Activated naive CD4-positive, alpha-beta T cell treated with anti-CD3 and anti-CD28 coated beads, Interleukin-2, amount 10 ng/mL, durations not matched to agents 7 days and 5 days (primary cell): ENCODE data around the gene IRF2BP2.
"Not testable (repeated sequence)": the region's sequence is repeated elsewhere in the genome, so short reads cannot be mapped to it uniquely, and the experiment has no call there.

ENCODE experiments used
- CTCF ChIA-PET: fragments of 350-600 bp; sonication (Branson Sonifier 250); formaldehyde crosslinking; loops from one replicate; lab custom pipeline; 2021; ENCODE audit warnings: antibody characterized with exemption; lab: Charles Lee
- DNase-seq: peaks from one replicate; pipeline ENCODE4 v3.0.0-alpha.2; 2020
- H3K27ac Mint-ChIP-seq: one replicate; pipeline ENCODE4 v1.8.0; 2021; ENCODE audit warnings: mild to moderate bottlenecking, moderate library complexity, mixed read lengths
- H3K27me3 Mint-ChIP-seq: one replicate; pipeline ENCODE4 v1.8.0; 2021; ENCODE audit warnings: mild to moderate bottlenecking, mixed read lengths
- H3K36me3 Mint-ChIP-seq: one replicate; pipeline ENCODE4 v1.8.0; 2021; ENCODE audit warnings: mixed read lengths
- H3K4me1 Mint-ChIP-seq: one replicate; pipeline ENCODE4 v1.8.0; 2021; ENCODE audit warnings: mixed read lengths
- H3K4me3 Mint-ChIP-seq: one replicate; pipeline ENCODE4 v1.8.0; 2021; ENCODE audit warnings: mild to moderate bottlenecking, moderate library complexity, mixed read lengths
- H3K9me3 Mint-ChIP-seq: one replicate; pipeline ENCODE4 v1.8.0; 2021; ENCODE audit warnings: mixed read lengths

Gene IRF2BP2

GRCh38 chr1:234644928-234645327 lies 35.0 kb upstream of the IRF2BP2 start:
- Mint-ChIP-seq H3K27me3 (peaks cover 10% of the 10 kb centered on the region), H3K36me3 (no peaks in the 10 kb centered on the region)

GRCh38 chr1:234643850-234644134 lies 33.8 kb upstream of the IRF2BP2 start:
- Mint-ChIP-seq H3K27me3 (peaks cover 10% of the 10 kb centered on the region), H3K4me1 (peaks cover 4% of the 10 kb centered on the region)

More at GRCh38 chr1:234644928-234645327, 35.0 kb upstream of the IRF2BP2 start:
- no peak overlapping the region for H3K27ac Mint-ChIP-seq
- CTCF ChIA-PET = interaction anchor here (0.6 kb wide), 1 partner anchor 62 kb away, joined by 3 read pairs; no protein-coding TSS in a partner anchor
- H3K4me1 Mint-ChIP-seq = peaks cover 4% of the 10 kb centered on the region
- H3K9me3 Mint-ChIP-seq = peaks cover 6% of the 10 kb centered on the region
- no peak for DNase-seq
- no peak overlapping the region for H3K4me3 Mint-ChIP-seq

GRCh38 chr1:234643111-234643849 lies 33.3 kb upstream of the IRF2BP2 start:
- no peaks in the 10 kb centered on the region for H3K36me3 Mint-ChIP-seq
- peaks cover 10% of the 10 kb centered on the region for H3K27me3 Mint-ChIP-seq
- CTCF ChIA-PET = no interaction called here
- H3K4me1 Mint-ChIP-seq = peaks cover 4% of the 10 kb centered on the region
- no peak overlapping the region for H3K27ac Mint-ChIP-seq
- no peak for DNase-seq
- H3K9me3 Mint-ChIP-seq = peaks cover 6% of the 10 kb centered on the region
- no peak overlapping the region for H3K4me3 Mint-ChIP-seq

More at GRCh38 chr1:234643850-234644134, 33.8 kb upstream of the IRF2BP2 start:
- no peaks in the 10 kb centered on the region for H3K36me3 Mint-ChIP-seq
- DNase-seq = no peak
- peaks cover 6% of the 10 kb centered on the region for H3K9me3 Mint-ChIP-seq
- CTCF ChIA-PET = no interaction called here
- H3K4me3 Mint-ChIP-seq = no peak overlapping the region
- H3K27ac Mint-ChIP-seq = no peak overlapping the region

- H3K27ac Mint-ChIP-seq = no peak overlapping the region
- peaks cover 10% of the 10 kb centered on the region for H3K27me3 Mint-ChIP-seq
- no peak overlapping the region for H3K4me3 Mint-ChIP-seq
- peaks cover 4% of the 10 kb centered on the region for H3K4me1 Mint-ChIP-seq
- peaks cover 6% of the 10 kb centered on the region for H3K9me3 Mint-ChIP-seq
- no peaks in the 10 kb centered on the region for H3K36me3 Mint-ChIP-seq
- CTCF ChIA-PET = no interaction called here
- no peak for DNase-seq
These were observed 32.5 kb upstream of the IRF2BP2 start for GRCh38 chr1:234642428-234642827.

- H3K27ac Mint-ChIP-seq = no peak overlapping the region
- no peaks in the 10 kb centered on the region for H3K36me3 Mint-ChIP-seq
- CTCF ChIA-PET = no interaction called here
- H3K4me3 Mint-ChIP-seq = no peak overlapping the region
- no peaks in the 10 kb centered on the region for H3K9me3 Mint-ChIP-seq
- H3K4me1 Mint-ChIP-seq = peaks cover 4% of the 10 kb centered on the region
- no peak for DNase-seq
- peaks cover 14% of the 10 kb centered on the region for H3K27me3 Mint-ChIP-seq
These were observed 30.0 kb upstream of the IRF2BP2 start for GRCh38 chr1:234639961-234640360.

GRCh38 chr1:234638832-234639799 lies 29.1 kb upstream of the IRF2BP2 start:
- no peak overlapping the region for H3K4me3 Mint-ChIP-seq
- H3K27ac Mint-ChIP-seq = no peak overlapping the region
- H3K4me1 Mint-ChIP-seq = peaks cover 4% of the 10 kb centered on the region
- H3K36me3 Mint-ChIP-seq = no peaks in the 10 kb centered on the region
- no peaks in the 10 kb centered on the region for H3K9me3 Mint-ChIP-seq
- no peak for DNase-seq
- peaks cover 14% of the 10 kb centered on the region for H3K27me3 Mint-ChIP-seq
- CTCF ChIA-PET = no interaction called here

- H3K9me3 Mint-ChIP-seq, H3K4me1 Mint-ChIP-seq, H3K36me3 Mint-ChIP-seq, H3K27ac Mint-ChIP-seq, CTCF ChIA-PET, H3K4me3 Mint-ChIP-seq, H3K27me3 Mint-ChIP-seq, DNase-seq: not testable (repeated sequence)
These were observed 24.9 kb upstream of the IRF2BP2 start for GRCh38 chr1:234634922-234635321.

GRCh38 chr1:234634387-234634786 lies 24.4 kb upstream of the IRF2BP2 start:
- H3K4me3 Mint-ChIP-seq = no peak overlapping the region
- H3K27ac Mint-ChIP-seq = no peak overlapping the region
- H3K4me1 Mint-ChIP-seq = no peaks in the 10 kb centered on the region
- H3K27me3 Mint-ChIP-seq = peaks cover 6% of the 10 kb centered on the region
- H3K9me3 Mint-ChIP-seq = no peaks in the 10 kb centered on the region
- CTCF ChIA-PET = no interaction called here
- DNase-seq = no peak
- no peaks in the 10 kb centered on the region for H3K36me3 Mint-ChIP-seq

- no peak for DNase-seq
- no peaks in the 10 kb centered on the region for H3K36me3 Mint-ChIP-seq
- CTCF ChIA-PET = interaction anchor here (1.2 to 1.4 kb wide), 2 partner anchors 20 to 38 kb away, joined by 3 to 4 read pairs; no protein-coding TSS in a partner anchor
- H3K9me3 Mint-ChIP-seq = no peaks in the 10 kb centered on the region
- H3K4me3 Mint-ChIP-seq = no peak overlapping the region
- H3K27me3 Mint-ChIP-seq = peaks cover 6% of the 10 kb centered on the region
- no peaks in the 10 kb centered on the region for H3K4me1 Mint-ChIP-seq
- no peak overlapping the region for H3K27ac Mint-ChIP-seq
These were observed 23.4 kb upstream of the IRF2BP2 start for GRCh38 chr1:234633246-234634003.

GRCh38 chr1:234632225-234632624 lies 22.2 kb upstream of the IRF2BP2 start:
- Mint-ChIP-seq H3K27me3 (peaks cover 6% of the 10 kb centered on the region), H3K36me3 (no peaks in the 10 kb centered on the region), H3K9me3 (no peaks in the 10 kb centered on the region), H3K4me1 (no peaks in the 10 kb centered on the region), H3K27ac (no peak overlapping the region), H3K4me3 (no peak overlapping the region)
- DNase-seq = no peak
- CTCF ChIA-PET = no interaction called here

- Mint-ChIP-seq H3K27me3 (peaks cover 6% of the 10 kb centered on the region), H3K9me3 (no peaks in the 10 kb centered on the region), H3K4me1 (no peaks in the 10 kb centered on the region), H3K36me3 (no peaks in the 10 kb centered on the region), H3K27ac (no peak overlapping the region), H3K4me3 (no peak overlapping the region)
- DNase-seq = no peak
- CTCF ChIA-PET = no interaction called here
These were observed 21.7 kb upstream of the IRF2BP2 start for GRCh38 chr1:234631721-234632125.

- no peak overlapping the region for H3K27ac Mint-ChIP-seq
- no peak for DNase-seq
- H3K4me3 Mint-ChIP-seq = no peak overlapping the region
- CTCF ChIA-PET = no interaction called here
- H3K4me1 Mint-ChIP-seq = no peaks in the 10 kb centered on the region
- no peaks in the 10 kb centered on the region for H3K9me3 Mint-ChIP-seq
- H3K36me3 Mint-ChIP-seq = no peaks in the 10 kb centered on the region
- H3K27me3 Mint-ChIP-seq = peaks cover 3% of the 10 kb centered on the region
These were observed 19.0 kb upstream of the IRF2BP2 start for GRCh38 chr1:234629026-234629425.

- CTCF ChIA-PET = no interaction called here
- Mint-ChIP-seq H3K9me3 (no peaks in the 10 kb centered on the region), H3K36me3 (no peaks in the 10 kb centered on the region), H3K27me3 (peaks cover 3% of the 10 kb centered on the region), H3K4me3 (no peak overlapping the region), H3K27ac (no peak overlapping the region), H3K4me1 (no peaks in the 10 kb centered on the region)
- DNase-seq = no peak
These were observed 18.1 kb upstream of the IRF2BP2 start for GRCh38 chr1:234628089-234628488.
